HG03135 (cell line): Measurements from ENCODE around the gene NPLOC4.

Source experiments
- ATAC-seq: cut with Tn5 transposase; IDR thresholded peaks from one replicate; pipeline ENCODE4 v1.9.1; 2021; ENCODE audit warnings: mild to moderate bottlenecking, moderate library complexity; ENCODE audit not compliant: unreplicated experiment

Gene NPLOC4

DNA sequence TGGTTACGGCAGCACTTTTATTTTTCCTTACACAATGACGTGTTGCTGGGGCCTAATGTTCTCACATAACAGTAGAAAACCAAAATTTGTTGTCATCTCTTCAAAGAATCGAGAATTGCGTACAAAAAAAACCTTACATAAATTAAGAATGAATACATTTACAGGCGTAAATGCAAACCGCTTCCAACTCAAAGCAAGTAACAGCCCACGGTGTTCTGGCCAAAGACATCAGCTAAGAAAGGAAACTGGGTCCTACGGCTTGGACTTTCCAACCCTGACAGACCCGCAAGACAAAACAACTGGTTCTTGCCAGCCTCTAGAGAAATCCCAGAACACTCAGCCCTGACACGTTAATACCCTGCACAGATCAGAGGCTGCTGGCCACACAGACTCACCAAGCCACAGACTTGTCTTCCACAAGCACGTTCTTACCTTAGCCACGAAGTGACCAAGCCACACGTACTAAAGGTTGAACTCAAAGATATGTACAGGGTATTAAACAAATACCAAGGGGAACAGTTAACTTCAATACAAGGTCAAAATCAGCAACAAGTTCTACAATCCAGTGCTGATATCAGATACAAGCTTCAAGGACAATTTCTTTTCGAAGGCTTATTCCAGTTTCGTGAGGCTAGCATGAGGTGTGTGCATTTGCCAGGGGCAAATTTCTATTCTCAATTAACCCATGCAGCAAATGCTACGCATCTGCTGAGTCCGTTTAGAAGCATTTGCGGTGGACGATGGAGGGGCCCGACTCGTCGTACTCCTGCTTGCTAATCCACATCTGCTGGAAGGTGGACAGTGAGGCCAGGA, 126.7 kb downstream of the NPLOC4 start:
- no peak for ATAC-seq

DNA sequence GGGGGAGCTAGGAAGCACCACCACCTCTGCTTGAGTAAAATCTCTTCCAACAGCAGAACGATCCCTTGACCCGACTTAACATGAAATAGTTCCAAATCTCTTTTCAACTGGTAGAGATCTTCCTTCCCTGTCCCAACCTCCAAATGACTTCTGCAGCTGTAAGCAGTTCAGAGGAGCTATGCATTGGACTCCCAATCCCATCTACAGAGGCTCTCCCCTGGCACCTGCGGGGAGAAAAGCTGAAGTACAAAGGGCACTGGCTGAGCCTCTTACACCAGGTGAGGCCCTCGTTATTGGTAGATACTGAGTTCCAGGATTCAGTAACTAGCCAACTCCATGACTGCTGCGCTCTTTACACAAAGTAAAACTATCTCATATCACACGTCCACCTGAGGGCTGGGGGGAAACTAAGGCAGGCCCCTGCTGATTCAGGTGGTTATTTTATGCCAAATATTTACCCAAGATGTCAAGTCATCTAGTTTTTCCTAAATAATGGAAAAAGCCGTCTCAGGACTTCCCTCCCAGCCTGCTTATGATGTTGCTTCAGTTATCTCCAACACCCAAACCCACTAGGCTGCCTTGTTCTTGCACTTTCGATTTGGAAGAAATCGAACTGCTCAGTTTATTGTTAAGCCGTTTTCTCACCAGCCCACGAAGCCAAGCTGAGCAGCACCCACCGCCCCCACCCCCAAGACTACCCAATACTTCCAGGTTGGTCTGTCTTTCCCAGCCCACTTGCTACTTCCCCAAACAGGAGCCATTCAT, 127.5 kb downstream of the NPLOC4 start:
- ATAC-seq: no peak

DNA sequence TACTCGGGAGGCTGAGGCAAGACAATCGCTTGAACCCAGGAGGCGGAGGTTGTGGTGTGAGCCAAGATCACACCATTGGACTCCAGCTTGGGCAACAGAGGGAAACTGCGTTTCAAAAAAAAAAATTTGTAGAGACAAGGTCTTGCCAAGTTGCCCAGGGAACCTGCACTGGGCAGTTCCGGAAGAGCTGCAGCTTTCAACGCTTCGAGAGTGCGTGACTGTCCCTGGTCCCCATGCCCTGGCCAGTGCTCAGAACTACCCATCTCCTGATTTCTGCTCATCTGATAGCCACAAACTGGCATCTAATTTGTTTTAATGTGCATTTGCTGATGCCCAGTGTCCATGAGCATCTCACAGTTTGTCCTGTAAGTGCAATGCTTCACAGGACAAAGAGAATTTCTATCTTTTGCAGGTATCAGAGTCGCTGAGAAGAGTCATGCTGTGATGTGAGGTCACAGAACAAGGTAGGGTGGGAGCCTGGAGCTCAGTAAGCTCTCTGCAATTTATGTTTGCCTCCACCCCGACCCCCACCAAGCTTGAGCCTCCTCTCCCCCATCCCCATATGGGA, 128.2 kb downstream of the NPLOC4 start:
- no peak for ATAC-seq
